ENCODE data around the gene NRXN3. TPM values are rescaled to one million over a fixed set of nuclear protein-coding genes. Genes with fewer than 3 reads are reported as not detected.

The NRXN3 gene
- total RNA-seq, 1 experiment from 2014 or later: not detected

- H3K9me3 ChIP-seq (ENCODE audit: control insufficient read depth in 1 of 2, insufficient read depth in 1 of 2, low read depth in 1 of 2, low read length in 2 of 2): peaks cover 0 to 4% of the 10 kb centered on the region in 2 experiments; a peak in 1 of 4 replicates
- H3K9ac ChIP-seq (ENCODE audit: low read length): no peak overlapping the region
- CTCF ChIA-PET: no interaction called here
- no peaks in the 10 kb centered on the region for H4K20me1 ChIP-seq (ENCODE audit: insufficient read depth)
- no peaks in the 10 kb centered on the region for H3K36me3 ChIP-seq (ENCODE audit: control insufficient read depth in 1 of 2, insufficient read depth in 2 of 2, low read length in 2 of 2)
- H3K27me3 ChIP-seq (ENCODE audit: insufficient read depth, low read length): no peaks in the 10 kb centered on the region
- intact Hi-C loops (cut with micrococcal nuclease): no loop called here
- BruUV-seq (replicated peaks): no TSS peak
- no peak overlapping the region for H2AFZ ChIP-seq (ENCODE audit: low read depth, low read length, poor library complexity, severe bottlenecking)
- H3K4me3 ChIP-seq (replicated peaks in 1 of 2; ENCODE audit: low read depth in 1 of 2, low read length in 2 of 2): no peak overlapping the region
- no peaks in the 10 kb centered on the region for H3K79me2 ChIP-seq (ENCODE audit: insufficient read depth, low read length)
- POLR2A ChIA-PET: no interaction called here
- H3K27ac ChIP-seq (ENCODE audit: low read depth, low read length): no peak overlapping the region
- DNase-seq (ENCODE audit: low read depth, low spot score): no peak
- no peaks in the 10 kb centered on the region for H3K9me2 ChIP-seq (ENCODE audit: insufficient read depth)
- no peak overlapping the region for H3K4me2 ChIP-seq (ENCODE audit: low read length)
- ATAC-seq: no peak
- TF ChIP-seq EZH2phosphoT487 (IDR thresholded peaks at IDR 0.05; ENCODE audit: borderline replicate concordance) (no peak), CBX3 (IDR thresholded peaks at IDR 0.05; ENCODE audit: low read depth) (no peak), ATF3 (IDR thresholded peaks at IDR 0.05) (no peak), FOSL1 (IDR thresholded peaks at IDR 0.05; ENCODE audit: low read depth) (no peak), POLR2A (IDR thresholded peaks at IDR 0.05; ENCODE audit: borderline replicate concordance, extremely low read depth, insufficient read depth, insufficient read length) (no peak)
- TF ChIP-seq, protein P1, sequence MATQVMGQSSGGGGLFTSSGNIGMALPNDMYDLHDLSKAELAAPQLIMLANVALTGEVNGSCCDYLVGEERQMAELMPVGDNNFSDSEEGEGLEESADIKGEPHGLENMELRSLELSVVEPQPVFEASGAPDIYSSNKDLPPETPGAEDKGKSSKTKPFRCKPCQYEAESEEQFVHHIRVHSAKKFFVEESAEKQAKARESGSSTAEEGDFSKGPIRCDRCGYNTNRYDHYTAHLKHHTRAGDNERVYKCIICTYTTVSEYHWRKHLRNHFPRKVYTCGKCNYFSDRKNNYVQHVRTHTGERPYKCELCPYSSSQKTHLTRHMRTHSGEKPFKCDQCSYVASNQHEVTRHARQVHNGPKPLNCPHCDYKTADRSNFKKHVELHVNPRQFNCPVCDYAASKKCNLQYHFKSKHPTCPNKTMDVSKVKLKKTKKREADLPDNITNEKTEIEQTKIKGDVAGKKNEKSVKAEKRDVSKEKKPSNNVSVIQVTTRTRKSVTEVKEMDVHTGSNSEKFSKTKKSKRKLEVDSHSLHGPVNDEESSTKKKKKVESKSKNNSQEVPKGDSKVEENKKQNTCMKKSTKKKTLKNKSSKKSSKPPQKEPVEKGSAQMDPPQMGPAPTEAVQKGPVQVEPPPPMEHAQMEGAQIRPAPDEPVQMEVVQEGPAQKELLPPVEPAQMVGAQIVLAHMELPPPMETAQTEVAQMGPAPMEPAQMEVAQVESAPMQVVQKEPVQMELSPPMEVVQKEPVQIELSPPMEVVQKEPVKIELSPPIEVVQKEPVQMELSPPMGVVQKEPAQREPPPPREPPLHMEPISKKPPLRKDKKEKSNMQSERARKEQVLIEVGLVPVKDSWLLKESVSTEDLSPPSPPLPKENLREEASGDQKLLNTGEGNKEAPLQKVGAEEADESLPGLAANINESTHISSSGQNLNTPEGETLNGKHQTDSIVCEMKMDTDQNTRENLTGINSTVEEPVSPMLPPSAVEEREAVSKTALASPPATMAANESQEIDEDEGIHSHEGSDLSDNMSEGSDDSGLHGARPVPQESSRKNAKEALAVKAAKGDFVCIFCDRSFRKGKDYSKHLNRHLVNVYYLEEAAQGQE (IDR thresholded peaks at IDR 0.05; ENCODE audit: low read depth): no peak
- RAD21 ChIA-PET (ENCODE audit: low non-redundant PET in 1 of 2, low total read pairs in 2 of 2, uncharacterized antibody in 2 of 2, unreplicated experiment in 2 of 2): no interaction called here
- no peaks in the 10 kb centered on the region for H3K4me1 ChIP-seq (ENCODE audit: control insufficient read depth in 1 of 2, insufficient read depth in 2 of 2, low read length in 2 of 2)
These were observed 704.9 kb downstream of the NRXN3 start for GRCh38 chr14:78875049-78875448.

GRCh38 chr14:78885884-78886283 lies 715.7 kb downstream of the NRXN3 start:
- Histone ChIP-seq H3K4me1 (ENCODE audit: control insufficient read depth in 1 of 2, insufficient read depth in 2 of 2, low read length in 2 of 2) (no peaks in the 10 kb centered on the region), H3K9me2 (ENCODE audit: insufficient read depth) (no peaks in the 10 kb centered on the region), H3K36me3 (ENCODE audit: control insufficient read depth in 1 of 2, insufficient read depth in 2 of 2, low read length in 2 of 2) (no peaks in the 10 kb centered on the region), H2AFZ (ENCODE audit: low read depth, low read length, poor library complexity, severe bottlenecking) (no peak overlapping the region), H3K79me2 (ENCODE audit: insufficient read depth, low read length) (no peaks in the 10 kb centered on the region), H3K9ac (ENCODE audit: low read length) (no peak overlapping the region), H3K4me3 (replicated peaks in 1 of 2; ENCODE audit: low read depth in 1 of 2, low read length in 2 of 2) (no peak overlapping the region), H3K9me3 (ENCODE audit: control insufficient read depth in 1 of 2, insufficient read depth in 1 of 2, low read depth in 1 of 2, low read length in 2 of 2) (no peaks in the 10 kb centered on the region), H3K27ac (ENCODE audit: low read depth, low read length) (no peak overlapping the region), H4K20me1 (ENCODE audit: insufficient read depth) (no peaks in the 10 kb centered on the region), H3K4me2 (ENCODE audit: low read length) (no peak overlapping the region), H3K27me3 (ENCODE audit: insufficient read depth, low read length) (no peaks in the 10 kb centered on the region)
- DNase-seq (ENCODE audit: low read depth, low spot score): no peak
- intact Hi-C loops (cut with micrococcal nuclease): no loop called here
- POLR2A ChIA-PET: no interaction called here
- no peak for ATAC-seq
- no TSS peak for BruUV-seq (replicated peaks)
- RAD21 ChIA-PET (ENCODE audit: low non-redundant PET in 1 of 2, low total read pairs in 2 of 2, uncharacterized antibody in 2 of 2, unreplicated experiment in 2 of 2): no interaction called here
- CTCF ChIA-PET: no interaction called here
- TF ChIP-seq ZBTB33 (IDR thresholded peaks at IDR 0.05; ENCODE audit: extremely low read depth, insufficient replicate concordance, low read length) (no peak), FOSL1 (IDR thresholded peaks at IDR 0.05; ENCODE audit: low read depth) (no peak), RAD21 (IDR thresholded peaks at IDR 0.05; ENCODE audit: low read depth) (no peak), CEBPB (IDR thresholded peaks at IDR 0.05; ENCODE audit: low read depth) (no peak), CTCF (IDR thresholded peaks at IDR 0.05 in 2 of 3, conservative IDR thresholded peaks at IDR 0.05 in 1 of 3; ENCODE audit: borderline replicate concordance in 1 of 3, insufficient read depth in 1 of 3, low read depth in 2 of 3, low read length in 2 of 3) (no peak), SRF (IDR thresholded peaks at IDR 0.05; ENCODE audit: low read depth) (no peak), EZH2 (IDR thresholded peaks at IDR 0.05) (no peak), POLR2AphosphoS5 (IDR thresholded peaks at IDR 0.05; ENCODE audit: low read depth, low read length) (no peak)
- TF ChIP-seq, protein P2, sequence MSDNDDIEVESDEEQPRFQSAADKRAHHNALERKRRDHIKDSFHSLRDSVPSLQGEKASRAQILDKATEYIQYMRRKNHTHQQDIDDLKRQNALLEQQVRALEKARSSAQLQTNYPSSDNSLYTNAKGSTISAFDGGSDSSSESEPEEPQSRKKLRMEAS (IDR thresholded peaks at IDR 0.05): no peak

Measured in HCT116 (cell line).